ENCODE results near the gene AQP11.
A peak's percentile ranks its signal among the peaks of the same experiment; 100 is the strongest.
"Not testable (repeated sequence)": the region's sequence is repeated elsewhere in the genome, so short reads cannot be mapped to it uniquely, and the experiment has no call there.

AQP11 gene

GRCh38 chr11:77593883-77594282 lies 4.1 kb downstream of the AQP11 start:
- no peak for DNase-seq (ENCODE audit: low read depth)

- DNase-seq (ENCODE audit: low read depth), result peak; percentile 85
These were observed 6.9 kb downstream of the AQP11 start for GRCh38 chr11:77596626-77597025.

- DNase-seq (ENCODE audit: low read depth), result no peak
These were observed 8.4 kb downstream of the AQP11 start for GRCh38 chr11:77598195-77598594.

DNA sequence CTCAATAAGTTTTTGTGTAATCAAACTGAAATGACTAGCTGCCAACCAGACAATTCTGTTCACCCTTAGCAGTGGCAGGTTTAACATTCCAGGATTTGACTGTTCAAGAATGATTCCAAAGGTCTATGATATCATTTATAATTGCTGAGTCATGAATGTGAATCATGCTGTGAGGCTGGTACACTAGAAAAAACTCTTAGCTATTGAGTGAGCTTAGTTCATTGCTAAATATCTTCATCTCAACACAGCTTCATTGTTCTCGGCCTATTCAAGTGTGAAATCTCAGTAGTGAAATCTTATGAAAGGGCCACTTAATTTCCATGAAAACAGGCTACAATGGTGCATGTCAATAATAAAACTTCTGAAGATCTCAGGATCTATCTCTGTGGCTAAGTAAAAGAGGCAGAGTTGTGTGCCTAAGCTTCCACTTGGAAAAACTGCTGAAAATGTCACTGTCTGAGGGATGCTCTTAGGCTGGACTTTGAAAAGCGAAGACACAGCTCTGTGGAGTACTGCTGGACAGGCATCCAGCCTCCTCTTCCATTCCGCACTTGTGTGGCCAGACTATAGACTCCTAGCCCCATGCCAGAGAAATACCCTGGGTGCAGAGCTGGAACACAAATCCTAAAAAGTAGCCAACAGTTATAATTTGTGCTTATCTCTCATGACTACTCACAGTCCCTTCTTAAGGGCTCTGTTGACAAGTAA lies 12.8 kb downstream of the AQP11 start:
- DNase-seq (ENCODE audit: low read depth), result peak; percentile 70

DNA sequence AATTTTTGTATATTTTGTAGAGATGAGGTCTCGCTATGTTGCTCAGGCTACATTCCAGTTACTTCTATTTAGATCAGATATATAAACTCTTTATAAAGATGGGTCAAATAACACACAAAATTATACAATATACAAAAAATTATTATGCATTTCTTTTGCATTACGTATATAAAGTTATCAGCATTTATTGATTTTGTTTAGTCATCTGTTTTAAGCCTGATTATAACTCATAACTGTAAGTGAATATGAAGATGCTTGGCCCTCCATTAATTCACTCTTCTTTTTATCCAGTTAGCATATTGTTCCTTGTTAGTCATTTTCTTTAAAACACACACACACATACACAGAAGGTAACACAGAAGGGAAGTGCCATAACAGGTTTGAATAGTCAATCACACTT lies 14.5 kb downstream of the AQP11 start:
- DNase-seq (ENCODE audit: low read depth), result no peak

- DNase-seq (ENCODE audit: low read depth), result no peak
These were observed 19.5 kb downstream of the AQP11 start for GRCh38 chr11:77609234-77609633.

DNA sequence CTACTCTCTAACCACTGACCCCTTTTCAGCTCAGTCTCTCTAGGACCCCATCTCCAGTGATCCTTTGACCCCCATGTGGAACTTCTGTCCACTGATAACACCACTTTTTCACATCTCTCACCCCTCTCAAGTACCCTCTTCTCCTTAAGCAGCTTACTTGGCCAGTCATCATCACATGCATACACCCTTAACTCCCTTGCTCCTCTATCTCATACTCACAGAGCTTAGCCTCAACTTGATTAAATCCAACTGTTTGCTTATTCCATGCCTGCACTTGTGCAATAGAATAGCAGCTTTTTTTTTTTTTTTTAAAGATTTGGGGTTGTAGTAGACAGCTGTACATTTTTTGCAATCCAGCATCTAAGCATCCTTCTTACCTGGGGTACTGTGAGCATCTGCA lies 22.2 kb downstream of the AQP11 start:
- no peak for DNase-seq (ENCODE audit: low read depth)

GRCh38 chr11:77617892-77618291 lies 28.1 kb downstream of the AQP11 start:
- DNase-seq (ENCODE audit: low read depth), result no peak

DNA sequence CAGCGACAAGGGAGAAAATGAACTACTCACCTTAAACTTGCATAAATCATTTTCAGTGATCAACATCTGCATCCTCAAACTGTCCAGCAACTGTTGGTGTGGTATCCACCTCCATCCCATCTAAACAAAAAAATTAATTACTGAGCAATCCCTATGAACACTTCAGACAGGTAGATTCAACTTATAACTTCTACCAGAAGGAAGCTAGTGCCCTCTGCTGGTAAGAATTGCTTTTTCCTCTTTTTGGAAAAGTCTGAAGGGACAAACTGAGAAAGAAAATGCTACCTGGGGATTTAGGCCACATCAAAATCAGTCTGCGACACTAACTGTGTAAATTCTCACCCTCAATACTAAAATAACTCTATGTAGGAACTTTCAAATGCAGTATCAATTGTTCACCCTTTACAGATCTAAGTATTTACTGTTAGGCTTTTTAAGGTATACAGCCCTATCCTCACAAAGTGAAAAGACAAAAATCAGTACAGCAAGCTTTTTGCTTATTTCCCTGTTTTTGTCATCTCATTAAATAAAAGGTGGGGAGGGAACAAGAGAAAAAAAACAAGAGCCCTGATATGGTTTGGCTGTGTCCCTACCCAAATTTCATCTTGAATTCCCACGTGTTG lies 29.9 kb downstream of the AQP11 start:
- peak; percentile 20 for DNase-seq (ENCODE audit: low read depth)

DNA sequence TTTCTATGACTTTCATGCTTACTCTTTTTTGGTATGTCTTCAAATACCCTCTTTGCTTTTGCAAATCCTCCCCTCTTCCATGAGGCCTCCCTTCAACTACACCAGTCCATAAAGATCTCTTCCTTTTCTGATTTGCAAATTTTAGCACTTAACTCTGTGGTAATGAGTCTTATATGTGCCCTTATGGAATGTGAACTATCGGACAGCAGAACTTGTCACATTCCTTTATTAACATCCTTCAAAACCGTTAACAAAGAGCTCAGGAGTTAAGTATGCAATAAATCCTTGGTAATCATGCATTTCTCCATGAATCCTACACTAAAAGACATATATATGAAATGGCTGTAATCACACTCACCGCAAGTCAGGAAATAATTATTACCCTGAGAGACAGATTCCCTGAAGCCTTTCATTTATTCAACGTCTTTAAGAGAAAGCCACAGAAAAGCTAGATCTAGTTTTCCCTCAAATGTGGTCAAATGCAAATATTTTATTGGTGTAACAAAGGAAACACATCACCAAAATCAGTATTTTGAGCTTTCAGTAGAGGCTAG lies 40.5 kb downstream of the AQP11 start:
- no peak for DNase-seq (ENCODE audit: low read depth)

DNA sequence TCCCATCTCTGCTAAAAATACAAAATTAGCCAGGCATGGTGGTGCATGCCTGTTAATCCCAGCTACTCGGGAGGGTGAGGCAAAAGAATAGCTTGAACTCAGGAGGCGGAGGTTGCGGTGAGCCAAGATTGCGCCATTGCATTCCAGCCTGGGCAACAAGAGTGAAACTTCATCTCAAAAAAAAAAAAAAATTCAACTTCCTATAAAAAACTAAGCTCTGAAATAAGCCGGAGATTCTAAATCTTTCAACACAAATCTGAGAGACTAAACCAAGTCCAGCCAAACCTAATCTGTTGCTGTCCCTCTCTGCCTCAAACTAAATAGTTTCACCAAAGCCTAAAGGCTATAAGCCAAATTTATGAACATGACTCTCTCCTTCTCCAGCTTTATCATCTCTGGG lies 44.2 kb downstream of the AQP11 start:
- DNase-seq (ENCODE audit: low read depth), result not testable (repeated sequence)

DNA sequence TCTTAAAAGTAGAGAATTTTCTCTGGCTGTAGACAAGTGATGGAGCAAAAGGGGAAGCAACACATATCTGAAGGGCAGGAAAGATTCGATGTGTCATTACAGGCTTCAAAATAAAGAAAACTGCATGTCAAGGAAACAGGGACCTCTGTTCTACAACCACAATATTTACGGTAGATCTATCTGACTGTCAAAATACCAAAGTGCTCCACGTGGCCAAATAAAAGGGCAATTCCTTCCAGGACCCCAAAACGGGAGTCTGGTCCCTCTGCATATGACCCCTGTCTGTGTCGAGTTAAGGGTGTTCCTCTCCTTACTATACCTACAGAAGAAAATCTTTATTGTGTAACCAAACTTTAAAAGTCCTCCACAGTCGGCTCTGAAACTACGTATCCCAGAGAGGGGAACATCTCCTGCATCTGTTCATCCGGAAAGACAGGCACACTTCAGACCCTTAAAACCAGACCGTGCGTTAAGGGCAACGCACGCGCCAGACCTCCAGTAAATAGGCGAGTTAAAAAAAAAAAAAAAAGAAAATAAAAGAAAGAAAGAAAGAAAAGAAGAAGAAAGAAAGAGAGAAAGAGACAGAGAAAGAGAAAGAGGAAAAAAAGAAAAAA lies 47.1 kb downstream of the AQP11 start:
- no peak for DNase-seq (ENCODE audit: low read depth)

DNA sequence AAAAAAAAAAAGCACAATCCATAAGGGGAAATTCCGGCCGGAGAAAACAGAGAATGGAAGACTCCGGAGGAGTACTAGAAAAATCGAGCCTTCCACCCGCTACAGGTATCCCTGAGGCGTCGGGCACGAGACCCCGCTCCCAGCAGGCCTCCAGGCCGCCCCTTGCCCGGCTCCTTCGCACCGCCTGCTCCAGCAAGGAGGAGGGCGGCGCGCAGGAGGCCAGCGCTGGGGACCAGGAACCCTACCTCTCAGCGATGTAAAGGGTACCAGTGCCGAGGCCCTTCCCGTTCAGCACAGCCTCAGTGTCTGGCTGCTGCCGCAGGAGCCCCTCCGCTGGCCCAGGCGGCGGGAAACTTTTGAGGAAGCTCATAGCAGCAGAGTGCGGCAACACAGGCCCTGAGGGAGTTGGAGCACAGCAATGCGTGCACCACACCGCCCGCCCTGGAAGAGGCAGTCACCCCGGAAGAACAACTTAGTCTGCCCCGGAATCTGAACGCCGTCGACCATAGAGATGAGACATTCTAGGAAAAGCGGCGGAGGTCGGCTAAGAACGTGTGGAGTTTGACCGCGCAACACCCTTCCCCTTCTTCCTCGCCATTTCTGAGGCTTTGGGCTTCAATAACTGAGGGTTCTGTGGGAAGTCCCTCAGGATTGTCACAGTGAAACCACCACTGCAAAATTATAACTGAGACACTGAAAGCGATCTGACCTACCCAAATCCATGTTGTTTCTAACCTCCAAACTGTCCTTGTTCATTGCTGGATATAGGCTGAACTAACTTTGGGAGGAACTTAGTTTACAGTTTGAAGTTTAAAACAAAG lies 47.8 kb downstream of the AQP11 start, which contains the start of gene CLNS1A:
Gene CLNS1A, minus strand, starts transcription at position 450 of the 821 bp plus-strand sequence. Its CDS starts 80 bp downstream, at position 370.
- DNase-seq (ENCODE audit: low read depth), result peak; percentile 78

GRCh38 chr11:77642228-77642627 lies 52.5 kb downstream of the AQP11 start:
- no peak for DNase-seq (ENCODE audit: low read depth)

DNA sequence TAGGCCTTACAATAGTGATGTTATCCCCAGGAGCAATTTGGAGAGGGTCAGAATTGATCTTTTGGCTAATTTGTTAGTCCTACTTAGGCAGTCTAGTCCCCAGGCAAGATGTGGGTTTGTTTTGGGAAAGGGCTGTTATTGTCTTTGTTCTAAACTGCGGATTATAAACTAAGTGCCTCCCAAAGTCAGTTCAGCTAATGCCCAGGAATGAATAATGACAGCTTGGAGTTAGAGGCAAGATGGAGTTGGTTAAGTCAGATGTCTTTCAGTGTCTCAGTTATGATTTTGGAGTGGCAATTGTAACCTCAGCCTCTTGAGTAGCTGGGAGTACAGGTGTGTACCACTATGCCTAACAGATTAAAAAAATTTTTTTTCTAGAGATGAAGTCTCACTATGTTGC lies 55.1 kb downstream of the AQP11 start:
- DNase-seq (ENCODE audit: low read depth), result no peak

GRCh38 chr11:77647654-77648305 lies 58.0 kb downstream of the AQP11 start:
- DNase-seq (ENCODE audit: low read depth), result no peak

- no peak for DNase-seq (ENCODE audit: low read depth)
These were observed 60.4 kb downstream of the AQP11 start for GRCh38 chr11:77650123-77650522.

DNA sequence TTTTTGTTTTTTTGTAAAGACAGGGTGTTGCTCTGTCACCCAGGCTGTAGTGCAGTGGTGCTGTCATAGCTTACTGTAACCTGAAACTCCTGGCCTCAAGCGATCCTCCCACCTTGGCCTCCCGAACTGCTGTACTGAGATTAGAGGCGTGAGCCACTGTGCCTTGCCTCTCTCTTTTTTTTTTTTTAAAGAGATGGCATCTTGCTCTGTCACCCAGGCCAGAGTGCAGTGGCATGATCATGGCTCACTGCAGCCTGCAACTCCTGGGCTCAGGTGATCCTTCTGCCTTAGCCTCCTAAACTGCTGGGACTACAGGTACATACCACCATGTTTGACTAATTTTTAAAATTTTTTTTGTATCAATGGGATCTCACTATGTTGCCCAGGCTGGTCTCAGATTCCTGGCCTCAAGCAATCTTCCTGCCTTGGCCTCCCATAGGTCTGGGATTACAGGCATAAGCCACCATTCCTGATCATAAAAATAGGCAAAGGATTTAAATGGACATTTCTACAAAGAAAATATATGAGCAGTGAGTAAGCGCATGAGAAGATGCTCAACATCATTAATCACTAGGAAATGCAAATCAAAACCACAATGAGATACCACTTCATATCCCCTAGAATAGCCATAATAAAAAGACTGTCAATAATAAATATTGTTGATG lies 65.1 kb downstream of the AQP11 start:
- DNase-seq (ENCODE audit: low read depth), result no peak

- DNase-seq (ENCODE audit: low read depth), result no peak
These were observed 66.6 kb downstream of the AQP11 start for GRCh38 chr11:77656362-77656761.

DNA sequence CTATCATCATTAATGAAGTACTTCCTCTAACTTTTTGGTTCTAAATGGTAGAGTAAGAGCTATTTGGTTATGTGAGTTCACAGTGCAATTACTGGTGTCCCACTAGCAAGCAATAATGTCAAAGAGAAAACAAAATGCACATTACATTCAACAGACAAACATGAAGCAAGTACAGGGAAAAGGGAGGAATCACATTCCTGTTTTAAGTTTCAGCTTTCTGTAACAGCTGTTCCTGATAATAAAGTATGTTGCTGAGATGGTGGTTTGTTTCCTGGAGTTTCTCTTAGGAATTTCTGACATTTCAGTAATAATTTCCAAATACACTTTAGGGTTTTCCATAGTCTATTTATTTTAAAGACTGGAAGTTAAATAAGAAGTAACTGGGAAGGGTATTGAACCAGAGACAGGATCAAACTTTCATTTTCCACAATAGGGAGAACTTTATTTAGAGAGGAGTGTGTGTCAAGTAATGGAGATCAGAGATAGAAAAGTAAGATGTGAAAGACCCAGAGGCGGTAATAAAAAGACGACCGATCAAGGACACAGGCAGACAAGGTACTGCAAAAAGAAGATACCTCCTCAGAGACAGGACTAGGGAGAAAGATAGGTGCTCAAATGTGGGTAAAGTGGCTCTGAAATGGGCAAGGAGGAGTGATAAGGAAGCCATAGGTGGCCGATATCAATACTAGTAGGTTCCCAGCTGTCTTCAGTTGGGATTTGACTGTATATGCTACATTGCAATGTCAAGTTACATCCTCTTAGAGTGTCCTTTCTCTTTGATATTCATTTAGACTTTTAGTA lies 68.7 kb downstream of the AQP11 start:
- peak; percentile 20 for DNase-seq (ENCODE audit: low read depth)

All from fibroblast of the conjunctiva (primary cell).